Tibial nerve (tissue), 4 donors: Measurements from ENCODE around the gene POMGNT2. TPM values are rescaled to one million over a fixed set of nuclear protein-coding genes. Genes with fewer than 3 reads are reported as not detected.

Source experiments
- DNase-seq, 2 donors: peaks; one replicate each; pipeline ENCODE4 v3.0.0-alpha.2; 2019; ENCODE audit warnings: low spot score in 2 of 2
- H3K27ac ChIP-seq, 4 donors: fragments of 200-600 bp; sonication (generic) in 3 of 4; one replicate each; pipeline ENCODE4 v1.5.1; 2017 to 2019; ENCODE audit warnings: mild to moderate bottlenecking in 1 of 4
- H3K27me3 ChIP-seq, 2 donors: fragments of 200-600 bp; sonication (generic) in 1 of 2; one replicate each; pipeline versions ENCODE4 v1.5.1 to v1.6.0; 2017 to 2019
- H3K36me3 ChIP-seq, 3 donors: fragments of 200-600 bp; sonication (generic); one replicate each; pipeline ENCODE4 v1.5.1; 2018 to 2019
- H3K4me1 ChIP-seq, 4 donors: fragments of 200-600 bp; sonication (generic) in 3 of 4; one replicate each; pipeline ENCODE4 v1.5.1; 2017 to 2019
- H3K4me3 ChIP-seq, 4 donors: fragments of 200-600 bp; sonication (generic) in 3 of 4; one replicate each; pipeline ENCODE4 v1.5.1; 2017 to 2019; ENCODE audit warnings: mild to moderate bottlenecking in 1 of 4, moderate library complexity in 1 of 4
- H3K9me3 ChIP-seq, 4 donors: fragments of 200-600 bp; sonication (generic) in 3 of 4; one replicate each; pipeline ENCODE4 v1.5.1; 2017 to 2019
- EP300 ChIP-seq, 2 donors: sonication (generic); formaldehyde crosslinking; IDR thresholded peaks; one replicate each; pipeline ENCODE4 v1.6.1; 2017; ENCODE audit warnings: antibody characterized with exemption in 2 of 2, mild to moderate bottlenecking in 1 of 2
- POLR2A ChIP-seq, 2 donors: fragments of 450-650 bp; IDR thresholded peaks; one replicate each; pipeline ENCODE4 v1.6.1; 2017; ENCODE audit warnings: antibody characterized with exemption in 2 of 2, mild to moderate bottlenecking in 2 of 2, moderate library complexity in 2 of 2
- WGBS, 2 donors: methylation state at CpG; one replicate each; pipeline ENCODE4 v1.1.5; 2018; 5-methylcytosine and 5-hydroxymethylcytosine counted together
- total RNA-seq, 4 donors: library from RNA; depleted of rRNA; stranded (reverse); fragments of >200 nt; gene quantifications; one replicate each; pipeline ENCODE4 v1.1.0, GENCODE V29; 2016
- TF ChIP-seq, protein P1 (sequence below), 5 experiments: fragments of 200-600 bp in 3 of 5; fragments of 450-650 bp in 2 of 5; sonication (generic) in 3 of 5; IDR thresholded peaks; one replicate each; pipeline ENCODE4 v1.5.1; 2016 to 2019; ENCODE audit warnings: antibody characterized with exemption in 5 of 5, mild to moderate bottlenecking in 3 of 5, moderate library complexity in 2 of 5

POMGNT2 gene
- total RNA-seq, 4 donors from 2014 or later = 22.2 to 39.4 (median 27.8) TPM

DNA sequence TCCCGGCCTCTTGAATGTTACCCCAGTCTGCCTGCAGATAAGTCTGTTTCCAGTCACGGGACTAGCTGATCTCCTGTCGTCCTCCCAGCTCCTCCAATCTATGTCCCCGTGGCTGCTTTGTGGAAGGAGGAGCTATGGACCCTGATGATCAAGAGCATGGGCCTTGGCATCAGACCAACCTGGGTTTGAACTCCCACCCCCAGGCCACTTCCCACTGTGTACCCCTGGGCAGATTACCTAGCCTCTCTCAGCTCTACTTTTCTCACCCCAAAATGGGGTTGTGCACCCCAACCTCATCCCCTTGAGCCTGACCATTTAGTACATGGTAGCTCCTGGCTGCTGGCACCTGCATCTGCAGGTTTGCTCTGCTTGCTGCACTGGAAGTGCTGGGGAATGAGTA is 71.0 kb downstream of the POMGNT2 start:
- H3K27me3 ChIP-seq = no peaks in the 10 kb centered on the region
- peaks cover 0 to 3% (median 0%) of the 10 kb centered on the region in 4 donors for H3K4me1 ChIP-seq
- no peak overlapping the region for H3K27ac ChIP-seq
- no peak overlapping the region for H3K4me3 ChIP-seq
- no peaks in the 10 kb centered on the region for H3K9me3 ChIP-seq
- peaks cover 0 to 15% (median 0%) of the 10 kb centered on the region in 3 donors for H3K36me3 ChIP-seq
- no peak for DNase-seq
- 89 to 92% methylated on average over 4 of the region's 4 CpGs for WGBS, 2 donors
- TF ChIP-seq POLR2A (IDR thresholded peaks at IDR 0.05) (no peak), EP300 (IDR thresholded peaks at IDR 0.05) (no peak)
- TF ChIP-seq, protein P1, sequence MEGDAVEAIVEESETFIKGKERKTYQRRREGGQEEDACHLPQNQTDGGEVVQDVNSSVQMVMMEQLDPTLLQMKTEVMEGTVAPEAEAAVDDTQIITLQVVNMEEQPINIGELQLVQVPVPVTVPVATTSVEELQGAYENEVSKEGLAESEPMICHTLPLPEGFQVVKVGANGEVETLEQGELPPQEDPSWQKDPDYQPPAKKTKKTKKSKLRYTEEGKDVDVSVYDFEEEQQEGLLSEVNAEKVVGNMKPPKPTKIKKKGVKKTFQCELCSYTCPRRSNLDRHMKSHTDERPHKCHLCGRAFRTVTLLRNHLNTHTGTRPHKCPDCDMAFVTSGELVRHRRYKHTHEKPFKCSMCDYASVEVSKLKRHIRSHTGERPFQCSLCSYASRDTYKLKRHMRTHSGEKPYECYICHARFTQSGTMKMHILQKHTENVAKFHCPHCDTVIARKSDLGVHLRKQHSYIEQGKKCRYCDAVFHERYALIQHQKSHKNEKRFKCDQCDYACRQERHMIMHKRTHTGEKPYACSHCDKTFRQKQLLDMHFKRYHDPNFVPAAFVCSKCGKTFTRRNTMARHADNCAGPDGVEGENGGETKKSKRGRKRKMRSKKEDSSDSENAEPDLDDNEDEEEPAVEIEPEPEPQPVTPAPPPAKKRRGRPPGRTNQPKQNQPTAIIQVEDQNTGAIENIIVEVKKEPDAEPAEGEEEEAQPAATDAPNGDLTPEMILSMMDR (IDR thresholded peaks at IDR 0.05) = no peak

DNA sequence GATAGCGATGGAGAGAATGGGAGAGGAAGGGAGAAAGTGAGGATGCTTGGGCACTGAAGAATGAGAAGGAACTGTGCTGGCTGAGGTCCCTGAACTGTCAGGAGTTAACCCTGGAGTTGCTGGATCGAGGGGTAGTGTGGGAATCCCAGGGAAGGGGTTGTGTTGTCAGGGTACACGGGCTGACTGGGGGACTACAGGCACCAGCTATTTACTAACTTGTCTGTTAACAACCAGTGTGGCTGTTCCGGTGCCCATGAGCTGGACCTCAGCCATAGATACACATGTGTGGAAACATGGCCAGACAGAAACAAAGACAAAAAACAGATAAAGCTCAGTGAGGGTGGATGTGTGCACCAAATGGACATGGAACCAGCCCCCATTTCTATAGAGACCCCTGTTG is 71.7 kb downstream of the POMGNT2 start:
- peaks cover 0 to 3% (median 0%) of the 10 kb centered on the region in 4 donors for H3K4me1 ChIP-seq
- H3K4me3 ChIP-seq = no peak overlapping the region
- H3K27ac ChIP-seq = no peak overlapping the region
- H3K9me3 ChIP-seq = no peaks in the 10 kb centered on the region
- H3K36me3 ChIP-seq = peaks cover 0 to 15% (median 0%) of the 10 kb centered on the region in 3 donors
- no peak for DNase-seq
- WGBS, 2 donors = 71 to 73% methylated on average over 4 of the region's 4 CpGs
- no peak for TF ChIP-seq POLR2A (IDR thresholded peaks at IDR 0.05)
- TF ChIP-seq, protein P1 (IDR thresholded peaks at IDR 0.05) = no peak
- TF ChIP-seq EP300 (IDR thresholded peaks at IDR 0.05) = no peak
- no peaks in the 10 kb centered on the region for H3K27me3 ChIP-seq

DNA sequence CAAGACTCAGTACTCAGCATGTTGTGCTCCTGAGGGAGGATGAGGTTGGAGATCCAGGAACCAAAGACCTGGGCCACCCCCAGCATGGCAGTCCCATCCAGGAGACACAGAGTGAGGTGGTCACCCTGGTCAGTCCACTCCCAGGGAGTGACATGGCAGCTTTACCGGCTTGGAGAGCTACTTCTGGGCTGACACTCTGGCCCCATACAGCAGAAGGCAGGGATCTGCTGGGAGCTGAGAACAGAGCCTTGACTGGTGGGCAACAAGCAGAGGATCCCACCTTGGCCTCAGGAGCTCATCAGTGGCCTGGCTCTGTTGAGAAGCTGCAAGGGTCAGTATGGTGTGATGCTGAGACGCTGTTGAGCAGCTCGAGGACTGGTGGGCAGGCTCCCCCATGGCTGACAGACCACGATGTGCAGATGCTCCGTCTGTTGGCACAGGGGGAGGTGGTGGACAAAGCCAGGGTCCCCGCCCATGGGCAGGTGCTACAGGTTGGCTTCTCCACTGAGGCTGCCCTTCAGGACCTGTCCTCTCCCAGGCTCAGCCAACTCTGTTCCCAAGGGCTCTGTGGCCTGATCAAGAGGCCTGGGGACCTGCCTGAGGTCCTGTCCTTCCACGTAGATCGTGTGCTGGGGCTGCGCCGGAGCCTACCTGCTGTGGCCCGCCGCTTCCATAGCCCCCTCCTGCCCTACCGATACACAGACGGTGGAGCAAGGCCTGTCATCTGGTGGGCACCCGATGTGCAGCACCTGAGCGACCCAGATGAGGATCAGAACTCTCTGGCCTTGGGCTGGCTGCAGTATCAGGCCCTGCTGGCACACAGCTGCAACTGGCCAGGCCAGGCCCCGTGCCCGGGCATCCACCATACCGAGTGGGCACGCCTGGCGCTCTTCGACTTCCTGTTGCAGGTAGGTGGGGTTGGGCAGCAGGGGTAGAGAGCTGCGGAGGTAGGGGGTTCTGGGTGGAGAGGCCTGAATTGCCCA is 72.9 kb downstream of the POMGNT2 start:
- H3K36me3 ChIP-seq = peaks cover 0 to 15% (median 0%) of the 10 kb centered on the region in 3 donors
- 91 to 94% methylated on average over 17 to 23 of the region's 23 CpGs for WGBS, 2 donors
- no peaks in the 10 kb centered on the region for H3K27me3 ChIP-seq
- no peaks in the 10 kb centered on the region for H3K9me3 ChIP-seq
- no peak overlapping the region for H3K27ac ChIP-seq
- TF ChIP-seq POLR2A (IDR thresholded peaks at IDR 0.05) (no peak), EP300 (IDR thresholded peaks at IDR 0.05) (no peak)
- TF ChIP-seq, protein P1 (IDR thresholded peaks at IDR 0.05) = no peak
- no peak for DNase-seq
- H3K4me3 ChIP-seq = no peak overlapping the region
- peaks cover 0 to 6% (median 0%) of the 10 kb centered on the region in 4 donors for H3K4me1 ChIP-seq

DNA sequence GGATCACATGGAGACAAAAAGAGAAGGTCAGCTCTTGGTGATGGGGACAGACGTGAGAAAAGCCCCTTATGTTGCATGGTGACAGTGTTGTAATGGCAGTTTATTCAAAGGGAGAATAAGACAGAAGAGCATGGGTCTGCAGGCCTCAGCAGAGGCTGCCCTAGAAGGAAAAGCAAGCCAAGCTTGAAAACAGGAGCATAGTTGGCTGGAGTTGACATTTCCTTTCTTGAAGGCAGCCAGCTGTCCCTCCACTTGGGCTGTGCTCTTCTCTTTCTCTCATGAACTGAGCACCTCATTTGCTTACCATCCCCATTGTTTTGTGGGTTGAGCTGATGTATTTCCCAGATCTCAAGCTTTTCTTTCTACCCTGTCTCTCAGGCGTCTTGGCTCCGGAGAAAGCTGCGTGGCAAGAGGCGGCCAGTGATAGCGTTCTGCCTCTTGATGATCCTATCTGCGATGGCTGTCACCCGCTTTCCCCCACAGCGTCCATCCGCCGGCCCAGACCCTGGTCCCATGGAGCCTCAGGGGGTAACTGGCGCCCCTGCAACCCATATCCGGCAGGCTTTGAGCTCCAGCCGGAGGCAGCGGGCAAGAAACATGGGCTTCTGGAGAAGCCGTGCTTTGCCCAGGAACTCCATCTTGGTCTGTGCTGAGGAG is 73.9 kb downstream of the POMGNT2 start:
- WGBS, 2 donors = 90 to 95% methylated on average over 16 of the region's 16 CpGs
- Histone ChIP-seq H3K4me1 (peaks cover 0 to 6% (median 0%) of the 10 kb centered on the region in 4 donors), H3K27me3 (no peaks in the 10 kb centered on the region), H3K9me3 (no peaks in the 10 kb centered on the region), H3K36me3 (peaks cover 0 to 15% (median 0%) of the 10 kb centered on the region in 3 donors), H3K4me3 (no peak overlapping the region), H3K27ac (no peak overlapping the region)
- DNase-seq = no peak
- TF ChIP-seq EP300 (IDR thresholded peaks at IDR 0.05) (no peak), POLR2A (IDR thresholded peaks at IDR 0.05) (no peak)
- TF ChIP-seq, protein P1 (IDR thresholded peaks at IDR 0.05) = no peak
